Right atrium auricular region (tissue), 2 donors: ENCODE data around the gene SCPEP1. TPM values are rescaled to one million over a fixed set of nuclear protein-coding genes. Genes with fewer than 3 reads are reported as not detected.

Experiments used
- DNase-seq: peaks from one replicate; pipeline ENCODE4 v3.0.0-alpha.2; 2019; ENCODE audit warnings: low spot score
- H3K27ac ChIP-seq, 2 donors: fragments of 200-600 bp; sonication (generic); 1 replicate in 1 of 2; 2 replicates in 1 of 2; pipeline ENCODE4 v1.5.1; 2016 to 2019
- H3K27me3 ChIP-seq, 2 donors: fragments of 200-600 bp; sonication (generic); one replicate each; pipeline versions ENCODE4 v1.5.1 to v1.6.0; 2017 to 2019
- H3K36me3 ChIP-seq: fragments of 200-600 bp; sonication (generic); one replicate; pipeline ENCODE4 v1.5.1; 2016
- H3K4me1 ChIP-seq, 2 donors: fragments of 200-600 bp; sonication (generic); one replicate each; pipeline versions ENCODE4 v1.5.1 to v1.6.0; 2017 to 2019
- H3K4me3 ChIP-seq, 2 donors: fragments of 200-600 bp; sonication (generic); 1 replicate in 1 of 2; 2 replicates in 1 of 2; pipeline ENCODE4 v1.5.1; 2017 to 2019; ENCODE audit warnings: mild to moderate bottlenecking in 1 of 2, moderate library complexity in 1 of 2
- H3K9me3 ChIP-seq, 2 donors: fragments of 200-600 bp; sonication (generic); one replicate each; pipeline ENCODE4 v1.5.1; 2019
- total RNA-seq, 2 donors: library from RNA; depleted of rRNA; stranded (reverse); fragments of >200 nt; gene quantifications; one replicate each; pipeline ENCODE4 v1.1.0, GENCODE V29; 2016
- TF ChIP-seq, protein P1 (sequence below), 2 donors: fragments of 200-600 bp; sonication (generic); IDR thresholded peaks; one replicate each; pipeline ENCODE4 v1.5.1; 2019; ENCODE audit warnings: antibody characterized with exemption in 2 of 2

Gene SCPEP1
- total RNA-seq, 2 donors from 2014 or later, result 42.3 to 54.2 TPM

DNA sequence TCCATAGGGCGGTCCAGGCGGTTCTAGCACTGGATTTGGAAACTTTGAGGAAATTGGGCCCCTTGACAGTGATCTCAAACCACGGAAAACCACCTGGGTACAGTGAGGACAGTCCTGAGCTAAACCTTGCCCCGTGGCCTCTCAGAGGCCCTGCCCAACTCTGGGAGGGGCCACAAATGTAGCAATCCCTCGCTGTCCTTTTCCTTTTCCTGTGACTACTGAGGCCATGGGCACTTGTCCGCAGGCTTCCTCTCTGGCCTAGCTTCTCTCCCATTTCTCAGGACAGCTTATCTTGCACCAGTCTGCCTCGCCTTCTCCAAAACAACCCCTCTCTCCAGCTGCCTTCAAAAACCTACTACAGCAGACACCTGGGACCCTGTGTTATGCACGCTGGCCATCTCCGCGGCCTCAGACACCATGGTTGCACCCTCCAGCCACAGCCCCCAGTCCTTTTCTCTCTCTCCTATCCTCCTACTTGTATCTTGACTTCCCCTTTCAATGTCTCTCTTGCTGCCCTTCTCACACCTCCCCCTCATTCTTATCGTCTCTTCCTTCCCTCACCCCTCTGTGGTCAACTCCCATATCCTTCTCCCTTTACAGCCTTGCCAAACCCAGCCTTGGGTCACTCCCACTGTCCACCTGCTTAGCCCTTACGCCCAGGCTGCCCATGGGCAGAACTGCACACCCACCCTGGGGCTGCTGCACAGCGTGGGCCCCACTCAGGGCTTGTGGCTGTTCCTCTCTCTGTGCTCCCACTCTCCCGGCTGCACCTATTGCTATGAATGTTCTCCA lies 7.6 kb downstream of the SCPEP1 start:
- H3K36me3 ChIP-seq, result peaks cover 45% of the 10 kb centered on the region
- TF ChIP-seq, protein P1, sequence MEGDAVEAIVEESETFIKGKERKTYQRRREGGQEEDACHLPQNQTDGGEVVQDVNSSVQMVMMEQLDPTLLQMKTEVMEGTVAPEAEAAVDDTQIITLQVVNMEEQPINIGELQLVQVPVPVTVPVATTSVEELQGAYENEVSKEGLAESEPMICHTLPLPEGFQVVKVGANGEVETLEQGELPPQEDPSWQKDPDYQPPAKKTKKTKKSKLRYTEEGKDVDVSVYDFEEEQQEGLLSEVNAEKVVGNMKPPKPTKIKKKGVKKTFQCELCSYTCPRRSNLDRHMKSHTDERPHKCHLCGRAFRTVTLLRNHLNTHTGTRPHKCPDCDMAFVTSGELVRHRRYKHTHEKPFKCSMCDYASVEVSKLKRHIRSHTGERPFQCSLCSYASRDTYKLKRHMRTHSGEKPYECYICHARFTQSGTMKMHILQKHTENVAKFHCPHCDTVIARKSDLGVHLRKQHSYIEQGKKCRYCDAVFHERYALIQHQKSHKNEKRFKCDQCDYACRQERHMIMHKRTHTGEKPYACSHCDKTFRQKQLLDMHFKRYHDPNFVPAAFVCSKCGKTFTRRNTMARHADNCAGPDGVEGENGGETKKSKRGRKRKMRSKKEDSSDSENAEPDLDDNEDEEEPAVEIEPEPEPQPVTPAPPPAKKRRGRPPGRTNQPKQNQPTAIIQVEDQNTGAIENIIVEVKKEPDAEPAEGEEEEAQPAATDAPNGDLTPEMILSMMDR (IDR thresholded peaks at IDR 0.05), result no peak
- no peak overlapping the region for H3K4me3 ChIP-seq
- H3K27ac ChIP-seq, result no peak overlapping the region
- DNase-seq, result no peak
- H3K4me1 ChIP-seq, result no peaks in the 10 kb centered on the region
- H3K9me3 ChIP-seq, result no peaks in the 10 kb centered on the region
- H3K27me3 ChIP-seq, result no peaks in the 10 kb centered on the region

DNA sequence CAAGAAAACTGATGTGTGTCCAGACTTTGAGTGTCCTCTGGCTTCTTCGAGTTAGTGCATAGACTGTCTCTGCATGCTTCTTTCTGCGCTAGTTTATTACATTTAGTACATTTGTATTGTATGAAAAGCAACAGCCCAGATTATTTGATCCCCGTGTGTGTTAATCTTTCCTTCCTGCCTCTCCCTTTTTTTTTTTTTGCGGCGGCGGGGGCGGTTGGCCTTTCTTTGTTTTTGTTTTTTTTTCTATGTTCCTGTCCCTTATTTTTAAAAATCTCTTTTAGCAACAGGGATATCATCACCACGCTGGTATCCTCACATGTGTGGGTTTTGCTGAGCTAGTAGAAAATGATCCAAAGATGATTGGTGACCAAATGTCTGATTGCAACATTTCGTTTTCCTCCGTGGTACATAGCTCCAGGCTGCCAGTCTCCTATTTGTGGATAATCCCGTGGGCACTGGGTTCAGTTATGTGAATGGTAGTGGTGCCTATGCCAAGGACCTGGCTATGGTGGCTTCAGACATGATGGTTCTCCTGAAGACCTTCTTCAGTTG lies 9.4 kb downstream of the SCPEP1 start:
- DNase-seq, result no peak

DNA sequence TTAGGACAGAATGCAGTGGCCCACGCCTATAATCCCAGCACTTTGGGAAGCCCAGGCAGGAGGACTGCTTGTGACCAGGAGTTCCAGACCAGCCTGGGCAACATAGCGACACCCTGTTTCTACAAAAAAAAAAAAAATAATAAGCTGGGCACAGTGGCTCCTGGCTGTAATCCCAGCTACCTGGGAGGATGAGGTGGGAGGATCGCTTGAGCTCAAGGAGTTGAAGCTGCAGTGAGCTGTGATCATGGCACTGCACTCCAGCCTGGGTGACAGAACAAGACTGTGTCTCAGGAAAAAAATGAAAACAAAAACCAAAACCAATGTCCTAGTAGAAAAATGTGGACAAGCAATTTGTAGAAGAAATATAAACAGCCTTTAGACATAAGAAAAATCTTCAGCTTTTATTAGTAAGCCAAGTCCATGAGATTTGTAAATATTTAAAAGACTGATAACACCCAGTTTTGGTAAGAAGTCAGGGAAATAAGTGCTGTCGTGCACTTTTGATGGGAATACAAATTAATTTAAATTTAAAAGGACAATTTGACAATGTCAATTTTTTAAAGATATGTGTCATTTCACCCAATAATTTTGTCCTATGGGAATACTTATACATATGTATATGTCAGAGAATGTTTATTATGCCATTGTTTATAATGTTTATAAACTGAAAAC lies 11.1 kb downstream of the SCPEP1 start:
- peaks cover 68% of the 10 kb centered on the region for H3K36me3 ChIP-seq
- no peak overlapping the region for H3K27ac ChIP-seq
- no peak overlapping the region for H3K4me3 ChIP-seq
- H3K27me3 ChIP-seq, result no peaks in the 10 kb centered on the region
- DNase-seq, result no peak
- H3K4me1 ChIP-seq, result no peaks in the 10 kb centered on the region
- TF ChIP-seq, protein P1 (IDR thresholded peaks at IDR 0.05), result no peak
- H3K9me3 ChIP-seq, result no peaks in the 10 kb centered on the region

More for the DNA sequence above, 9.4 kb downstream of the SCPEP1 start:
- no peak overlapping the region for H3K4me3 ChIP-seq
- peaks cover 63% of the 10 kb centered on the region for H3K36me3 ChIP-seq
- no peaks in the 10 kb centered on the region for H3K9me3 ChIP-seq
- no peak overlapping the region for H3K27ac ChIP-seq
- H3K4me1 ChIP-seq, result no peaks in the 10 kb centered on the region
- no peaks in the 10 kb centered on the region for H3K27me3 ChIP-seq
- TF ChIP-seq, protein P1 (IDR thresholded peaks at IDR 0.05), result no peak

DNA sequence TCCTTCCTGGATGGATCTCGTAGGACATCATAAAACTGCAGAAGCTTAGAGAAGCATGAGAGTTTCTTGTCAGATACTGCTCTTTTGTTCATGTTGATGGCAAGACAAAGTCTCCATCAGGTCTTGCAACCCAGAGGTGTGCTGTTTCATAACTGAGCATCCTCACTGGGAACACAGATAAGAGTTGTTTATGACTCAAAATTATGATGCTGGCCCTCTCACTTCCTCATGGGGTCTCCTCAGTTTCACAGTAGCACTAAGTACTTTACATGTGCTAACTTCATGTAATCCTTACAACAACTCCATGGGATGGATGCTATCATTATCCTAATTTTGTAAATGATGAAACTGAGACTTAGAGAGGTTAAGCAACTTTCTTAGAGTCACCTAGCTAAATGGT lies 14.4 kb downstream of the SCPEP1 start:
- Histone ChIP-seq H3K4me1 (no peaks in the 10 kb centered on the region), H3K27me3 (no peaks in the 10 kb centered on the region), H3K9me3 (no peaks in the 10 kb centered on the region), H3K36me3 (peaks cover 81% of the 10 kb centered on the region), H3K27ac (no peak overlapping the region), H3K4me3 (no peak overlapping the region)
- TF ChIP-seq, protein P1 (IDR thresholded peaks at IDR 0.05), result no peak
- no peak for DNase-seq

DNA sequence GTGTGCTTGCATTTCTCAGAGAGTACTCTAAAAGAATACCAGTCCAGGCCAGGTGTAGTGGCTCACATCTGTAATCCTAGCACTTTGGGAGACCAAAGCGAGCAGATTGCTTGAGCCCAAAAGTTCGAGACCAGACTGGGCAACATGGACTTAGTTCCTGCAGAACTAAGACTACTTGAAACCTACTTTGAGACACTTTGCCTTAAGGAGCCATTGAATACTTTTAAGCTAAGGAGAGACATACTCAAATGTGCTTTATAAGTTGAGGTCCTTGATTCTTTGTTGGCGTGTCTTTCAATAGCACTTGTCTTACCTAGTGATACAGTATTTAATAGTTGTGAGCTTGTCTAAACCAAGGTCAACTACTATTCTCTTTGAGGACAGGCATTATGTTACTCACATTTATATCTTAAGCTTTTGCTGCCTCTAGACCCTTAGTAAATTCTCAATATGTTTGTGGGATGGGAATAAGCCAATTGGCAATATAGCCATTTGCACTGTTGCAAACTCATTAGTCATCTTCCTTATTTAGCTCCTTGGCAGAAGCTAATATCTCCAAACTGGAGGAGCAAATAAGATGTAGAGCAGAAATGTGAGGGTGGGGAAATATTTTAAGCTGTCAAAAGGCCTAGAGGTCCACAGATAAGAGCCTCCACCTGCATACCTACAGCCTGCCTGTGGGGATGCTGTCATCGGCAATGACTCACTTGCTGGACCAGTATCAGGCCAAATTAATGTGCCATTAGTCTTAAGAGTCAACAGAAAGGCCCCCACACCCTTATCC lies 16.3 kb downstream of the SCPEP1 start:
- Histone ChIP-seq H3K36me3 (peaks cover 74% of the 10 kb centered on the region), H3K4me3 (no peak overlapping the region), H3K9me3 (no peaks in the 10 kb centered on the region), H3K27ac (no peak overlapping the region), H3K4me1 (no peaks in the 10 kb centered on the region), H3K27me3 (no peaks in the 10 kb centered on the region)
- DNase-seq, result no peak
- TF ChIP-seq, protein P1 (IDR thresholded peaks at IDR 0.05), result no peak
